HepG2 (cell line): ENCODE data around the gene TNNI2. TPM values are rescaled to one million over a fixed set of nuclear protein-coding genes. Genes with fewer than 3 reads are reported as not detected.

ENCODE experiments used
- AHR ChIP-seq: IDR thresholded peaks from 2 replicates; pipeline ENCODE4 v1.6.1; 2018; ENCODE audit warnings: missing genetic modification reagents, missing compliant biosample characterization
- ARNT2 ChIP-seq: sonication (generic); formaldehyde crosslinking; IDR thresholded peaks from 2 replicates; pipeline ENCODE4 v1.8.0; 2022; ENCODE audit warnings: mild to moderate bottlenecking, low read depth, missing genetic modification reagents, moderate library complexity
- BCL6 ChIP-seq: IDR thresholded peaks from 2 replicates; pipeline ENCODE4 v1.6.1; 2016; ENCODE audit warnings: missing genetic modification reagents, missing compliant biosample characterization
- CBX1 ChIP-seq: IDR thresholded peaks from one replicate; pipeline ENCODE4 v1.6.1; 2016; ENCODE audit warnings: antibody characterized with exemption, low read depth
- DNMT3B ChIP-seq: conservative IDR thresholded peaks from 2 replicates; pipeline ENCODE4 v1.6.1; 2016; ENCODE audit warnings: missing biosample characterization, control low read depth
- EHMT2 ChIP-seq: fragments of 200-600 bp; sonication (generic); IDR thresholded peaks from 2 replicates; pipeline ENCODE4 v1.7.0; 2017; ENCODE audit warnings: antibody characterized with exemption, low read depth, low read length, borderline replicate concordance
- ELF1 ChIP-seq: sonication (generic); formaldehyde crosslinking; IDR thresholded peaks from 2 replicates; pipeline ENCODE4 v1.4.0; 2020; ENCODE audit warnings: missing genetic modification reagents
- KDM5B ChIP-seq: sonication (generic); formaldehyde crosslinking; IDR thresholded peaks from 2 replicates; pipeline ENCODE4 v1.4.0; 2020; ENCODE audit warnings: missing genetic modification reagents, mild to moderate bottlenecking, borderline replicate concordance
- SSRP1 ChIP-seq: IDR thresholded peaks from 2 replicates; pipeline ENCODE4 v1.6.1; 2016; ENCODE audit warnings: control low read depth
- YY1 ChIP-seq: IDR thresholded peaks from 2 replicates; pipeline ENCODE4 v1.6.1; 2011; ENCODE audit warnings: low read length, low read depth, moderate library complexity, mild to moderate bottlenecking; ENCODE audit not compliant: insufficient read depth, insufficient replicate concordance
- ZNF12 ChIP-seq: sonication (generic); formaldehyde crosslinking; IDR thresholded peaks from 2 replicates; pipeline ENCODE4 v1.5.0; 2020; ENCODE audit warnings: missing genetic modification reagents
- ZNF263 ChIP-seq: sonication (generic); formaldehyde crosslinking; IDR thresholded peaks from 2 replicates; pipeline ENCODE4 v1.4.0; 2020; ENCODE audit warnings: missing genetic modification reagents
- ZNF34 ChIP-seq: sonication (generic); formaldehyde crosslinking; IDR thresholded peaks from 2 replicates; pipeline ENCODE4 v1.4.0; 2020; ENCODE audit warnings: mild to moderate bottlenecking, missing genetic modification reagents, borderline replicate concordance
- ZNF354B ChIP-seq: sonication (generic); formaldehyde crosslinking; IDR thresholded peaks from 2 replicates; pipeline ENCODE4 v1.8.0; 2022; ENCODE audit warnings: mild to moderate bottlenecking, missing genetic modification reagents
- ZSCAN30 ChIP-seq: sonication (generic); formaldehyde crosslinking; IDR thresholded peaks from 2 replicates; pipeline ENCODE4 v1.5.0; 2020; ENCODE audit warnings: mild to moderate bottlenecking, missing genetic modification reagents
- polyA plus RNA-seq, 8 experiments: library from polyadenylated mRNA; depleted of rRNA in 3 of 8; stranded (reverse) in 7 of 8; unstranded in 1 of 8; fragments of >200 nt; fragmentation: Illumina TruSeq in 4 of 8; extraction: Trizol in 4 of 8; gene quantifications; 2 replicates each; pipeline versions ENCODE4 v1.2.1 to v1.2.3, GENCODE V29; 2011 to 2016; ENCODE audit warnings: low read depth in 4 of 8, missing spikeins in 1 of 8, mixed read lengths in 1 of 8; ENCODE audit not compliant: insufficient read depth in 1 of 8
- total RNA-seq, 5 experiments: library from RNA; depleted of rRNA; stranded (reverse); fragments of >200 nt; fragmentation: Illumina TruSeq; extraction: Trizol; gene quantifications; 2 replicates each; pipeline ENCODE4 v1.2.3, GENCODE V29; 2016; ENCODE audit warnings: low read depth in 1 of 5
- TF ChIP-seq, protein P1 (sequence below): sonication (generic); formaldehyde crosslinking; conservative IDR thresholded peaks from 2 replicates; pipeline ENCODE4 v1.4.0; 2020; ENCODE audit warnings: missing genetic modification reagents
- TF ChIP-seq, protein P2 (sequence below): sonication (generic); formaldehyde crosslinking; IDR thresholded peaks from 2 replicates; pipeline ENCODE4 v1.5.1; 2020; ENCODE audit warnings: mild to moderate bottlenecking, missing genetic modification reagents
- TF ChIP-seq, protein P3 (sequence below): sonication (generic); formaldehyde crosslinking; IDR thresholded peaks from 2 replicates; pipeline ENCODE4 v1.4.0; 2020; ENCODE audit warnings: low read depth, missing genetic modification reagents

The TNNI2 gene
- total and polyA plus RNA-seq, 2 of the 13 experiments (the other 11 are each of a cell fraction or from before 2014, with no cell fraction given): 7.2 to 12.0 TPM

DNA sequence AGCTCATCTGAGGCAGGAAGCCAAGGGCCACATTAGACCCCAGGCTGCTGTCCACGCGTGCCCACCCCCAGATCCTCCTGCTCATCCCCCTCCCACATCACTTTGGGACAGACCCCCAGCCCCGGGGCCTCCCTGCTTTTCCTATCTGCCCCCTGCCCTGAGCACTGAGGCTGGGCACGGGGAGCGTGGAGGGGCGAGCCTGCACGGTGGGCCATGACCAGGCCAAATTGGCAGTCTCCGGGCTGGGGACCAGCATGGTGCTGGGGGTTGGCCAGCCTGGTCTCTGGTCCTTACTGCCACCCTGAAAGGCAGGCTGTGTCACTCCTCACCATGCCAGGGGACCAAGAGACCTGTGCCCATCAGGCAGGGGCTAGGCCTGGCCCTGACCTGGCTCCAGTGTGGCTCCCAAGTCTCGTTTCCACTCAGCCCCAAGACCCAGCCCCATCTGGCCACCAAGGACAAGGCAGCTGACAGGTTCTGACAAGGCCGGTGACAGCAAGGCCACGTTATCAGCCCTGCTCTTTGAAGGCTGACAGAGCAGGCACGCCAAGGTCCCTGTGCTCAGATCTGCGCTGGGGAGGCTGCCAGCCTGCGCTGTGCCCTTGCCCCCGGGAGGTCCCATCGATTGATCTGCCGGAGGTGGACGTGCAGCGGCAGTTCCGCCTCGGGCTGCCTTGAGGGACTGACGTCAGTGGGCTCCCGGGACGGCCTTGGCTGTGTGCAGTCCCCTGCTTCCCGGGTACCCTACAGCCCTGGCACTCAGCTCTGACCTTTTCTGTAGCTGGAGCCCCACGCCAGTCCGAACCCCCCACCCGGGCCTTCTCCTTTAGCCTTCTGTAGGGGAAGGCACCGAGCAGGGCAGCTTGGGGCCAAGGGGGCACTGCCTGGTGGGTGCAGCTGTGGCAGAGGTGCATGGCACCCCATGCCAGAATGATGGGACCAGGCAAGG is 3.6 kb downstream of the TNNI2 start (continued):
- TF ChIP-seq, protein P1, sequence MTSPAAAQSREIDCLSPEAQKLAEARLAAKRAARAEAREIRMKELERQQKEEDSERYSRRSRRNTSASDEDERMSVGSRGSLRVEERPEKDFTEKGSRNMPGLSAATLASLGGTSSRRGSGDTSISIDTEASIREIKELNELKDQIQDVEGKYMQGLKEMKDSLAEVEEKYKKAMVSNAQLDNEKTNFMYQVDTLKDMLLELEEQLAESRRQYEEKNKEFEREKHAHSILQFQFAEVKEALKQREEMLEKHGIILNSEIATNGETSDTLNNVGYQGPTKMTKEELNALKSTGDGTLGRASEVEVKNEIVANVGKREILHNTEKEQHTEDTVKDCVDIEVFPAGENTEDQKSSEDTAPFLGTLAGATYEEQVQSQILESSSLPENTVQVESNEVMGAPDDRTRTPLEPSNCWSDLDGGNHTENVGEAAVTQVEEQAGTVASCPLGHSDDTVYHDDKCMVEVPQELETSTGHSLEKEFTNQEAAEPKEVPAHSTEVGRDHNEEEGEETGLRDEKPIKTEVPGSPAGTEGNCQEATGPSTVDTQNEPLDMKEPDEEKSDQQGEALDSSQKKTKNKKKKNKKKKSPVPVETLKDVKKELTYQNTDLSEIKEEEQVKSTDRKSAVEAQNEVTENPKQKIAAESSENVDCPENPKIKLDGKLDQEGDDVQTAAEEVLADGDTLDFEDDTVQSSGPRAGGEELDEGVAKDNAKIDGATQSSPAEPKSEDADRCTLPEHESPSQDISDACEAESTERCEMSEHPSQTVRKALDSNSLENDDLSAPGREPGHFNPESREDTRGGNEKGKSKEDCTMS (CRISPR knock-in tag): no peak
- TF ChIP-seq ZNF354B (CRISPR knock-in tag): no peak
- TF ChIP-seq SSRP1: no peak
- TF ChIP-seq ARNT2 (CRISPR knock-in tag): 0 out of 2 replicates have a peak, but pooled peaks have one; percentile 44
- TF ChIP-seq ELF1: peak; percentile 87
- TF ChIP-seq, protein P2, sequence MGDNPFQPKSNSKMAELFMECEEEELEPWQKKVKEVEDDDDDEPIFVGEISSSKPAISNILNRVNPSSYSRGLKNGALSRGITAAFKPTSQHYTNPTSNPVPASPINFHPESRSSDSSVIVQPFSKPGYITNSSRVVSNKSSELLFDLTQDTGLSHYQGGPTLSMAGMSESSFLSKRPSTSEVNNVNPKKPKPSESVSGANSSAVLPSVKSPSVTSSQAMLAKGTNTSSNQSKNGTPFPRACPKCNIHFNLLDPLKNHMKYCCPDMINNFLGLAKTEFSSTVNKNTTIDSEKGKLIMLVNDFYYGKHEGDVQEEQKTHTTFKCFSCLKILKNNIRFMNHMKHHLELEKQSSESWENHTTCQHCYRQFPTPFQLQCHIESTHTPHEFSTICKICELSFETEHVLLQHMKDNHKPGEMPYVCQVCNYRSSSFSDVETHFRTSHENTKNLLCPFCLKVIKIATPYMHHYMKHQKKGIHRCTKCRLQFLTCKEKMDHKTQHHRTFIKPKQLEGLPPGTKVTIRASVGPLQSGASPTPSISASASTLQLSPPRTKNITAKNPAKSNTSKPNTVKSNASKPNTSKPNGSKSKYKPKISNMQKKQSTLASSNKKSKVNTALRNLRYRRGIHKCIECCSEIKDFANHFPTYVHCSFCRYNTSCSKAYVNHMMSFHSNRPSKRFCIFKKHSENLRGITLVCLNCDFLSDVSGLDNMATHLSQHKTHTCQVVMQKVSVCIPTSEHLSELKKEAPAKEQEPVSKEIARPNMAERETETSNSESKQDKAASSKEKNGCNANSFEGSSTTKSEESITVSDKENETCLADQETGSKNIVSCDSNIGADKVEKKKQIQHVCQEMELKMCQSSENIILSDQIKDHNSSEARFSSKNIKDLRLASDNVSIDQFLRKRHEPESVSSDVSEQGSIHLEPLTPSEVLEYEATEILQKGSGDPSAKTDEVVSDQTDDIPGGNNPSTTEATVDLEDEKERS (CRISPR knock-in tag): peak; percentile 93; the same call in 1 of the 2 replicates
- no peak for TF ChIP-seq ZNF34 (CRISPR knock-in tag)
- TF ChIP-seq KDM5B (CRISPR knock-in tag): peak; percentile 89
- peak; percentile 81 for TF ChIP-seq BCL6 (CRISPR knock-in tag)
- peak; percentile 93 for TF ChIP-seq AHR (CRISPR knock-in tag)
- TF ChIP-seq, protein P3, sequence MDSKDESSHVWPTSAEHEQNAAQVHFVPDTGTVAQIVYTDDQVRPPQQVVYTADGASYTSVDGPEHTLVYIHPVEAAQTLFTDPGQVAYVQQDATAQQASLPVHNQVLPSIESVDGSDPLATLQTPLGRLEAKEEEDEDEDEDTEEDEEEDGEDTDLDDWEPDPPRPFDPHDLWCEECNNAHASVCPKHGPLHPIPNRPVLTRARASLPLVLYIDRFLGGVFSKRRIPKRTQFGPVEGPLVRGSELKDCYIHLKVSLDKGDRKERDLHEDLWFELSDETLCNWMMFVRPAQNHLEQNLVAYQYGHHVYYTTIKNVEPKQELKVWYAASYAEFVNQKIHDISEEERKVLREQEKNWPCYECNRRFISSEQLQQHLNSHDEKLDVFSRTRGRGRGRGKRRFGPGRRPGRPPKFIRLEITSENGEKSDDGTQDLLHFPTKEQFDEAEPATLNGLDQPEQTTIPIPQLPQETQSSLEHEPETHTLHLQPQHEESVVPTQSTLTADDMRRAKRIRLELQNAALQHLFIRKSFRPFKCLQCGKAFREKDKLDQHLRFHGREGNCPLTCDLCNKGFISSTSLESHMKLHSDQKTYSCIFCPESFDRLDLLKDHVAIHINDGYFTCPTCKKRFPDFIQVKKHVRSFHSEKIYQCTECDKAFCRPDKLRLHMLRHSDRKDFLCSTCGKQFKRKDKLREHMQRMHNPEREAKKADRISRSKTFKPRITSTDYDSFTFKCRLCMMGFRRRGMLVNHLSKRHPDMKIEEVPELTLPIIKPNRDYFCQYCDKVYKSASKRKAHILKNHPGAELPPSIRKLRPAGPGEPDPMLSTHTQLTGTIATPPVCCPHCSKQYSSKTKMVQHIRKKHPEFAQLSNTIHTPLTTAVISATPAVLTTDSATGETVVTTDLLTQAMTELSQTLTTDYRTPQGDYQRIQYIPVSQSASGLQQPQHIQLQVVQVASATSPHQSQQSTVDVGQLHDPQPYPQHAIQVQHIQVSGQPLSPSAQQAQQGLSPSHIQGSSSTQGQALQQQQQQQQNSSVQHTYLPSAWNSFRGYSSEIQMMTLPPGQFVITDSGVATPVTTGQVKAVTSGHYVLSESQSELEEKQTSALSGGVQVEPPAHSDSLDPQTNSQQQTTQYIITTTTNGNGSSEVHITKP (CRISPR knock-in tag): peak; percentile 86
- TF ChIP-seq ZNF12 (CRISPR knock-in tag): no peak
- peak; percentile 72 for TF ChIP-seq ZNF263 (CRISPR knock-in tag)
- TF ChIP-seq CBX1: peak; percentile 79
- peak; percentile 74 for TF ChIP-seq YY1
- TF ChIP-seq DNMT3B: no peak
- TF ChIP-seq ZSCAN30 (CRISPR knock-in tag): no peak
- TF ChIP-seq EHMT2: no peak
